GM23338 (cell line): Measurements from ENCODE around the gene NFKBIA.
"Not testable (repeated sequence)": the region's sequence is repeated elsewhere in the genome, so short reads cannot be mapped to it uniquely, and the experiment has no call there.

Experiments used
- CREB1 ChIP-seq: fragments of 250-450 bp; sonication (Bioruptor Pico); IDR thresholded peaks from 2 replicates; pipeline ENCODE4 v1.5.0; 2020; ENCODE audit warnings: low read depth, mild to moderate bottlenecking, moderate library complexity
- EZH2 ChIP-seq: fragments of 200-600 bp; sonication (generic); IDR thresholded peaks from one replicate; pipeline ENCODE4 v1.8.0; 2017; ENCODE audit warnings: antibody characterized with exemption, mild to moderate bottlenecking, low read depth; ENCODE audit not compliant: unreplicated experiment
- EZH2phosphoT487 ChIP-seq: fragments of 200-600 bp; sonication (generic); IDR thresholded peaks from one replicate; pipeline ENCODE4 v1.8.1; 2018; ENCODE audit warnings: antibody characterized with exemption; ENCODE audit not compliant: unreplicated experiment
- JUNB ChIP-seq: IDR thresholded peaks from one replicate; pipeline ENCODE4 v1.6.1; 2016; ENCODE audit warnings: antibody characterized with exemption; ENCODE audit not compliant: unreplicated experiment
- NANOG ChIP-seq: IDR thresholded peaks from 2 replicates; pipeline ENCODE4 v1.6.1; 2016; ENCODE audit warnings: antibody characterized with exemption, borderline replicate concordance
- POLR2AphosphoS5 ChIP-seq: IDR thresholded peaks from 2 replicates; pipeline ENCODE4 v1.6.1; 2016; ENCODE audit warnings: antibody characterized with exemption, low read depth
- STAT1 ChIP-seq: IDR thresholded peaks from one replicate; pipeline ENCODE4 v1.6.1; 2016; ENCODE audit warnings: antibody characterized with exemption; ENCODE audit not compliant: unreplicated experiment
- ZNF114 ChIP-seq: fragments of 250-450 bp; sonication (Bioruptor Pico); IDR thresholded peaks from 2 replicates; pipeline ENCODE4 v1.5.0; 2020; ENCODE audit warnings: mild to moderate bottlenecking, moderate library complexity
- ZNF331 ChIP-seq: fragments of 250-450 bp; sonication (Bioruptor Pico); IDR thresholded peaks from 2 replicates; pipeline ENCODE4 v1.5.0; 2020; ENCODE audit warnings: low read depth, mild to moderate bottlenecking, moderate library complexity
- TF ChIP-seq, protein P1 (sequence below), 2 experiments: fragments of 200-600 bp in 1 of 2; sonication (generic) in 1 of 2; conservative IDR thresholded peaks; 2 replicates each; pipeline versions ENCODE4 v1.5.1 to v1.6.1; 2016 to 2017; ENCODE audit warnings: antibody characterized with exemption in 2 of 2, low read depth in 2 of 2, mild to moderate bottlenecking in 2 of 2, moderate library complexity in 1 of 2
- TF ChIP-seq, protein P2 (sequence below): IDR thresholded peaks from one replicate; pipeline ENCODE4 v1.6.1; 2018; ENCODE audit warnings: antibody characterized with exemption; ENCODE audit not compliant: unreplicated experiment
- TF ChIP-seq, protein P3 (sequence below): IDR thresholded peaks from 2 replicates; pipeline ENCODE4 v1.6.1; 2016; ENCODE audit warnings: antibody characterized with exemption
- TF ChIP-seq, protein P4 (sequence below): fragments of 250-450 bp; sonication (Bioruptor Pico); IDR thresholded peaks from 2 replicates; pipeline ENCODE4 v1.5.0; 2020; ENCODE audit warnings: mild to moderate bottlenecking, moderate library complexity

DNA sequence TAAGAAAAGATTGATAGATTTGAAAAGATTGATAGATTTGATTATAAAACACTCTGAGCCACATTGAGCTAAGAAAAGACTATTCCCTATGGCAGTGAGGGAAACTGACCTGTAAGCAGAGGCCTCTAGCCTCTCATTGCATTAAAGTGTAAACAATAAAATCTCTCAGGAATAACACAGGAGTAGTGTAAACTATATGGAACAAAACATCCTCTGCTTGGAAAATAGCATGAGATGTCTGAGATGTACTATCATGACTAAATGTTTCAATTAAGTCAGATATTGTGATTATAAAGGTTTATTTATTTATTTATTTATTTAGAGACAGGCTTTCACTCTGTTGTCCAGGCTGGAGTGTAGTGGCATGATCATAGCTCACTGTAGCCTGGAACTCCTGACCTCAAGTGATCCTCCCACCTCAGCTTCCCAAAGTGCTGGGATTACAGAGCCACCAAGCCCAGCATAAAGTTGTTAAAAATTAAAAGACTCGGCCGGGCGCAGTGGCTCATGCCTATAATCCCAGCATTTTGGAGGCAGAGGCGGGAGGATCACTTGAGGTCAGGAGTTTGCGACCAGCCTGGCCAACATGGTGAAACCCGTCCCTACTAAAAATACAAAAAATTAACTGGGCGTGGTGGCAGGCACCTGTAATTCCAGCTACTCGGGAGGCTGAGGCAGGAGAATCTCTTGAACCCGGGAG is 25.2 kb downstream of the NFKBIA start:
- TF ChIP-seq, protein P1, sequence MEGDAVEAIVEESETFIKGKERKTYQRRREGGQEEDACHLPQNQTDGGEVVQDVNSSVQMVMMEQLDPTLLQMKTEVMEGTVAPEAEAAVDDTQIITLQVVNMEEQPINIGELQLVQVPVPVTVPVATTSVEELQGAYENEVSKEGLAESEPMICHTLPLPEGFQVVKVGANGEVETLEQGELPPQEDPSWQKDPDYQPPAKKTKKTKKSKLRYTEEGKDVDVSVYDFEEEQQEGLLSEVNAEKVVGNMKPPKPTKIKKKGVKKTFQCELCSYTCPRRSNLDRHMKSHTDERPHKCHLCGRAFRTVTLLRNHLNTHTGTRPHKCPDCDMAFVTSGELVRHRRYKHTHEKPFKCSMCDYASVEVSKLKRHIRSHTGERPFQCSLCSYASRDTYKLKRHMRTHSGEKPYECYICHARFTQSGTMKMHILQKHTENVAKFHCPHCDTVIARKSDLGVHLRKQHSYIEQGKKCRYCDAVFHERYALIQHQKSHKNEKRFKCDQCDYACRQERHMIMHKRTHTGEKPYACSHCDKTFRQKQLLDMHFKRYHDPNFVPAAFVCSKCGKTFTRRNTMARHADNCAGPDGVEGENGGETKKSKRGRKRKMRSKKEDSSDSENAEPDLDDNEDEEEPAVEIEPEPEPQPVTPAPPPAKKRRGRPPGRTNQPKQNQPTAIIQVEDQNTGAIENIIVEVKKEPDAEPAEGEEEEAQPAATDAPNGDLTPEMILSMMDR (conservative IDR thresholded peaks at IDR 0.05; ENCODE audit: low read depth in 2 of 2), result not testable (repeated sequence)
- TF ChIP-seq ZNF331 (CRISPR knock-in tag); EZH2phosphoT487; POLR2AphosphoS5; ZNF114 (CRISPR knock-in tag); CREB1; EZH2; JUNB; STAT1; NANOG: not testable (repeated sequence)
- TF ChIP-seq, protein P2, sequence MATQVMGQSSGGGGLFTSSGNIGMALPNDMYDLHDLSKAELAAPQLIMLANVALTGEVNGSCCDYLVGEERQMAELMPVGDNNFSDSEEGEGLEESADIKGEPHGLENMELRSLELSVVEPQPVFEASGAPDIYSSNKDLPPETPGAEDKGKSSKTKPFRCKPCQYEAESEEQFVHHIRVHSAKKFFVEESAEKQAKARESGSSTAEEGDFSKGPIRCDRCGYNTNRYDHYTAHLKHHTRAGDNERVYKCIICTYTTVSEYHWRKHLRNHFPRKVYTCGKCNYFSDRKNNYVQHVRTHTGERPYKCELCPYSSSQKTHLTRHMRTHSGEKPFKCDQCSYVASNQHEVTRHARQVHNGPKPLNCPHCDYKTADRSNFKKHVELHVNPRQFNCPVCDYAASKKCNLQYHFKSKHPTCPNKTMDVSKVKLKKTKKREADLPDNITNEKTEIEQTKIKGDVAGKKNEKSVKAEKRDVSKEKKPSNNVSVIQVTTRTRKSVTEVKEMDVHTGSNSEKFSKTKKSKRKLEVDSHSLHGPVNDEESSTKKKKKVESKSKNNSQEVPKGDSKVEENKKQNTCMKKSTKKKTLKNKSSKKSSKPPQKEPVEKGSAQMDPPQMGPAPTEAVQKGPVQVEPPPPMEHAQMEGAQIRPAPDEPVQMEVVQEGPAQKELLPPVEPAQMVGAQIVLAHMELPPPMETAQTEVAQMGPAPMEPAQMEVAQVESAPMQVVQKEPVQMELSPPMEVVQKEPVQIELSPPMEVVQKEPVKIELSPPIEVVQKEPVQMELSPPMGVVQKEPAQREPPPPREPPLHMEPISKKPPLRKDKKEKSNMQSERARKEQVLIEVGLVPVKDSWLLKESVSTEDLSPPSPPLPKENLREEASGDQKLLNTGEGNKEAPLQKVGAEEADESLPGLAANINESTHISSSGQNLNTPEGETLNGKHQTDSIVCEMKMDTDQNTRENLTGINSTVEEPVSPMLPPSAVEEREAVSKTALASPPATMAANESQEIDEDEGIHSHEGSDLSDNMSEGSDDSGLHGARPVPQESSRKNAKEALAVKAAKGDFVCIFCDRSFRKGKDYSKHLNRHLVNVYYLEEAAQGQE, result not testable (repeated sequence)
- TF ChIP-seq, protein P3, sequence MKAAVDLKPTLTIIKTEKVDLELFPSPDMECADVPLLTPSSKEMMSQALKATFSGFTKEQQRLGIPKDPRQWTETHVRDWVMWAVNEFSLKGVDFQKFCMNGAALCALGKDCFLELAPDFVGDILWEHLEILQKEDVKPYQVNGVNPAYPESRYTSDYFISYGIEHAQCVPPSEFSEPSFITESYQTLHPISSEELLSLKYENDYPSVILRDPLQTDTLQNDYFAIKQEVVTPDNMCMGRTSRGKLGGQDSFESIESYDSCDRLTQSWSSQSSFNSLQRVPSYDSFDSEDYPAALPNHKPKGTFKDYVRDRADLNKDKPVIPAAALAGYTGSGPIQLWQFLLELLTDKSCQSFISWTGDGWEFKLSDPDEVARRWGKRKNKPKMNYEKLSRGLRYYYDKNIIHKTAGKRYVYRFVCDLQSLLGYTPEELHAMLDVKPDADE, result not testable (repeated sequence)
- TF ChIP-seq, protein P4, sequence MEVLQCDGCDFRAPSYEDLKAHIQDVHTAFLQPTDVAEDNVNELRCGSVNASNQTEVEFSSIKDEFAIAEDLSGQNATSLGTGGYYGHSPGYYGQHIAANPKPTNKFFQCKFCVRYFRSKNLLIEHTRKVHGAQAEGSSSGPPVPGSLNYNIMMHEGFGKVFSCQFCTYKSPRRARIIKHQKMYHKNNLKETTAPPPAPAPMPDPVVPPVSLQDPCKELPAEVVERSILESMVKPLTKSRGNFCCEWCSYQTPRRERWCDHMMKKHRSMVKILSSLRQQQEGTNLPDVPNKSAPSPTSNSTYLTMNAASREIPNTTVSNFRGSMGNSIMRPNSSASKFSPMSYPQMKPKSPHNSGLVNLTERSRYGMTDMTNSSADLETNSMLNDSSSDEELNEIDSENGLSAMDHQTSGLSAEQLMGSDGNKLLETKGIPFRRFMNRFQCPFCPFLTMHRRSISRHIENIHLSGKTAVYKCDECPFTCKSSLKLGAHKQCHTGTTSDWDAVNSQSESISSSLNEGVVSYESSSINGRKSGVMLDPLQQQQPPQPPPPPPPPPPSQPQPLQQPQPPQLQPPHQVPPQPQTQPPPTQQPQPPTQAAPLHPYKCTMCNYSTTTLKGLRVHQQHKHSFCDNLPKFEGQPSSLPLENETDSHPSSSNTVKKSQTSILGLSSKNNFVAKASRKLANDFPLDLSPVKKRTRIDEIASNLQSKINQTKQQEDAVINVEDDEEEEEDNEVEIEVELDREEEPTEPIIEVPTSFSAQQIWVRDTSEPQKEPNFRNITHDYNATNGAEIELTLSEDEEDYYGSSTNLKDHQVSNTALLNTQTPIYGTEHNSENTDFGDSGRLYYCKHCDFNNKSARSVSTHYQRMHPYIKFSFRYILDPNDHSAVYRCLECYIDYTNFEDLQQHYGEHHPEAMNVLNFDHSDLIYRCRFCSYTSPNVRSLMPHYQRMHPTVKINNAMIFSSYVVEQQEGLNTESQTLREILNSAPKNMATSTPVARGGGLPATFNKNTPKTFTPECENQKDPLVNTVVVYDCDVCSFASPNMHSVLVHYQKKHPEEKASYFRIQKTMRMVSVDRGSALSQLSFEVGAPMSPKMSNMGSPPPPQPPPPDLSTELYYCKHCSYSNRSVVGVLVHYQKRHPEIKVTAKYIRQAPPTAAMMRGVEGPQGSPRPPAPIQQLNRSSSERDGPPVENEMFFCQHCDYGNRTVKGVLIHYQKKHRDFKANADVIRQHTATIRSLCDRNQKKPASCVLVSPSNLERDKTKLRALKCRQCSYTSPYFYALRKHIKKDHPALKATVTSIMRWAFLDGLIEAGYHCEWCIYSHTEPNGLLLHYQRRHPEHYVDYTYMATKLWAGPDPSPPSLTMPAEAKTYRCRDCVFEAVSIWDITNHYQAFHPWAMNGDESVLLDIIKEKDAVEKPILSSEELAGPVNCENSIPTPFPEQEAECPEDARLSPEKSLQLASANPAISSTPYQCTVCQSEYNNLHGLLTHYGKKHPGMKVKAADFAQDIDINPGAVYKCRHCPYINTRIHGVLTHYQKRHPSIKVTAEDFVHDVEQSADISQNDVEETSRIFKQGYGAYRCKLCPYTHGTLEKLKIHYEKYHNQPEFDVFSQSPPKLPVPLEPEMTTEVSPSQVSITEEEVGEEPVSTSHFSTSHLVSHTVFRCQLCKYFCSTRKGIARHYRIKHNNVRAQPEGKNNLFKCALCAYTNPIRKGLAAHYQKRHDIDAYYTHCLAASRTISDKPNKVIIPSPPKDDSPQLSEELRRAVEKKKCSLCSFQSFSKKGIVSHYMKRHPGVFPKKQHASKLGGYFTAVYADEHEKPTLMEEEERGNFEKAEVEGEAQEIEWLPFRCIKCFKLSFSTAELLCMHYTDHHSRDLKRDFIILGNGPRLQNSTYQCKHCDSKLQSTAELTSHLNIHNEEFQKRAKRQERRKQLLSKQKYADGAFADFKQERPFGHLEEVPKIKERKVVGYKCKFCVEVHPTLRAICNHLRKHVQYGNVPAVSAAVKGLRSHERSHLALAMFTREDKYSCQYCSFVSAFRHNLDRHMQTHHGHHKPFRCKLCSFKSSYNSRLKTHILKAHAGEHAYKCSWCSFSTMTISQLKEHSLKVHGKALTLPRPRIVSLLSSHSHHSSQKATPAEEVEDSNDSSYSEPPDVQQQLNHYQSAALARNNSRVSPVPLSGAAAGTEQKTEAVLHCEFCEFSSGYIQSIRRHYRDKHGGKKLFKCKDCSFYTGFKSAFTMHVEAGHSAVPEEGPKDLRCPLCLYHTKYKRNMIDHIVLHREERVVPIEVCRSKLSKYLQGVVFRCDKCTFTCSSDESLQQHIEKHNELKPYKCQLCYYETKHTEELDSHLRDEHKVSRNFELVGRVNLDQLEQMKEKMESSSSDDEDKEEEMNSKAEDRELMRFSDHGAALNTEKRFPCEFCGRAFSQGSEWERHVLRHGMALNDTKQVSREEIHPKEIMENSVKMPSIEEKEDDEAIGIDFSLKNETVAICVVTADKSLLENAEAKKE (CRISPR knock-in tag), result not testable (repeated sequence)
